ENCODE data around the gene PKN1.
"Not testable (repeated sequence)": the region's sequence is repeated elsewhere in the genome, so short reads cannot be mapped to it uniquely, and the experiment has no call there.

Gene PKN1

GRCh38 chr19:14395710-14396336 lies 37.3 kb upstream of the PKN1 start:
- H3K9me3 ChIP-seq (ENCODE audit: low read depth, low read length): no peaks in the 10 kb centered on the region
- H3K27ac ChIP-seq: no peak overlapping the region
- H3K36me3 ChIP-seq (ENCODE audit: insufficient read depth, low read length): peaks cover 4% of the 10 kb centered on the region; the same call in 1 of the 2 replicates
- DNase-seq (ENCODE audit: low read depth, low spot score): no peak
- H3K4me3 ChIP-seq: no peak overlapping the region
- TF ChIP-seq POLR2AphosphoS5 (IDR thresholded peaks at IDR 0.05; ENCODE audit: borderline replicate concordance, low read depth, low read length): no peak
- TF ChIP-seq EZH2 (IDR thresholded peaks at IDR 0.05): no peak
- TF ChIP-seq FOXP2 (optimal IDR thresholded peaks at IDR 0.05; ENCODE audit: control extremely low read depth, extremely low read length, insufficient read depth): no peak
- no peak overlapping the region for H3K9ac ChIP-seq (ENCODE audit: insufficient read length)

DNA sequence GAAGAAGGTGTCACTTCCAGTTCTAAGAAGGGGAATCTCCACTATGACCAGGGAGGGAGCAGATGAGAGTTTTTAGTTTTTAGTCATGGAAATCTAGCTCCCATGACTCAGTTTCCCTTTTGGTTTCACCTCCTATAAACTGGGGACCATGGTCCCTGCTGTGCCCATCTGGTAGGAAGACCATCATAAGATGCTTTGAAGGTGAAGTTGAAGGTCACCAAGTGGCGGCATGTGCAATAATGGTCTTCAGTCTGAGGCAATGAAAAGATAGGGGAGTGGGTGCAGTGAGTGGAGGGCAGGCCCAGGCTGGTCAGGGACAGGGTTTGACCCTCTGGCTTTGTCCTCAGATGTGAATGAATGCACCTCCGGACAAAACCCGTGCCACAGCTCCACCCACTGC lies 36.4 kb upstream of the PKN1 start:
- H3K9me3 ChIP-seq (ENCODE audit: low read depth, low read length); H3K36me3 ChIP-seq (ENCODE audit: insufficient read depth, low read length); H3K9ac ChIP-seq (ENCODE audit: insufficient read length); DNase-seq (ENCODE audit: low read depth, low spot score); H3K4me3 ChIP-seq; H3K27ac ChIP-seq: not testable (repeated sequence)

- not testable (repeated sequence) for H3K27ac ChIP-seq; DNase-seq (ENCODE audit: low read depth, low spot score); H3K9ac ChIP-seq (ENCODE audit: insufficient read length); H3K9me3 ChIP-seq (ENCODE audit: low read depth, low read length); H3K4me3 ChIP-seq; H3K36me3 ChIP-seq (ENCODE audit: insufficient read depth, low read length)
Observed at GRCh38 chr19:14397168-14397567, 35.9 kb upstream of the PKN1 start.

DNA sequence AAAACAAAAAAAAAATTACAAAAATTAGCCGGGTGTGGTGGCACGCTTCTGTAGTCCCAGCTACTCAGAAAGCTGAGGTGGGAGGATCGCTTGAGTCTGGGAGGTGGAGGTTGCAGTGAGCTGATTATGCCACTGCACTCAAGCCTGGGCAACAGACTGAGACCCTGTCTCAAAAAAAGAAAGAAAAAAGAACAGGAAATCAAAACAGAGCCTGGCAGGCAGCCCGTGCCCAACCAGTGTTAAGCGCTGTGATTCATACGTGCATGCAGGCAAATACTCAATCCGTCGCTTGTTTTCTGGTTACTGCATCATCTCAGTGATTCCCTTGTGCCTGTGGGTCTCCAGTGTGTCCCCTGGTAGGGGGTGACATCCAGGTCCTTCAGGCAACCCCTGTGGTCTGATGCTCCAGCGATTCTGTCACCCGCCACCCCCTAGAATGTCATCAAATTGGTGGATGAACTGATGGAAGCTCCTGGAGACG lies 32.1 kb upstream of the PKN1 start:
- Histone ChIP-seq H3K36me3 (ENCODE audit: insufficient read depth, low read length) (peaks cover 8% of the 10 kb centered on the region; the same call in 1 of the 2 replicates), H3K27ac (no peak overlapping the region), H3K9ac (ENCODE audit: insufficient read length) (no peak overlapping the region), H3K9me3 (ENCODE audit: low read depth, low read length) (no peaks in the 10 kb centered on the region), H3K4me3 (no peak overlapping the region)
- TF ChIP-seq FOXP2 (optimal IDR thresholded peaks at IDR 0.05; ENCODE audit: control extremely low read depth, extremely low read length, insufficient read depth) (no peak), POLR2AphosphoS5 (IDR thresholded peaks at IDR 0.05; ENCODE audit: borderline replicate concordance, low read depth, low read length) (no peak), EZH2 (IDR thresholded peaks at IDR 0.05) (no peak)
- no peak for DNase-seq (ENCODE audit: low read depth, low spot score)

GRCh38 chr19:14401468-14402195 lies 31.5 kb upstream of the PKN1 start:
- H3K36me3 ChIP-seq (ENCODE audit: insufficient read depth, low read length): peaks cover 11% of the 10 kb centered on the region
- H3K9me3 ChIP-seq (ENCODE audit: low read depth, low read length): no peaks in the 10 kb centered on the region
- no peak overlapping the region for H3K27ac ChIP-seq
- DNase-seq (ENCODE audit: low read depth, low spot score): no peak
- TF ChIP-seq FOXP2 (optimal IDR thresholded peaks at IDR 0.05; ENCODE audit: control extremely low read depth, extremely low read length, insufficient read depth) (no peak), POLR2AphosphoS5 (IDR thresholded peaks at IDR 0.05; ENCODE audit: borderline replicate concordance, low read depth, low read length) (no peak), EZH2 (IDR thresholded peaks at IDR 0.05) (no peak)
- no peak overlapping the region for H3K4me3 ChIP-seq
- no peak overlapping the region for H3K9ac ChIP-seq (ENCODE audit: insufficient read length)

GRCh38 chr19:14402332-14403144 lies 30.6 kb upstream of the PKN1 start:
- H3K4me3 ChIP-seq: no peak overlapping the region
- no peak overlapping the region for H3K27ac ChIP-seq
- no peaks in the 10 kb centered on the region for H3K9me3 ChIP-seq (ENCODE audit: low read depth, low read length)
- no peak for TF ChIP-seq FOXP2 (optimal IDR thresholded peaks at IDR 0.05; ENCODE audit: control extremely low read depth, extremely low read length, insufficient read depth)
- TF ChIP-seq POLR2AphosphoS5 (IDR thresholded peaks at IDR 0.05; ENCODE audit: borderline replicate concordance, low read depth, low read length): no peak
- no peak for TF ChIP-seq EZH2 (IDR thresholded peaks at IDR 0.05)
- H3K36me3 ChIP-seq (ENCODE audit: insufficient read depth, low read length): peaks cover 16% of the 10 kb centered on the region
- no peak overlapping the region for H3K9ac ChIP-seq (ENCODE audit: insufficient read length)
- DNase-seq (ENCODE audit: low read depth, low spot score): no peak

DNA sequence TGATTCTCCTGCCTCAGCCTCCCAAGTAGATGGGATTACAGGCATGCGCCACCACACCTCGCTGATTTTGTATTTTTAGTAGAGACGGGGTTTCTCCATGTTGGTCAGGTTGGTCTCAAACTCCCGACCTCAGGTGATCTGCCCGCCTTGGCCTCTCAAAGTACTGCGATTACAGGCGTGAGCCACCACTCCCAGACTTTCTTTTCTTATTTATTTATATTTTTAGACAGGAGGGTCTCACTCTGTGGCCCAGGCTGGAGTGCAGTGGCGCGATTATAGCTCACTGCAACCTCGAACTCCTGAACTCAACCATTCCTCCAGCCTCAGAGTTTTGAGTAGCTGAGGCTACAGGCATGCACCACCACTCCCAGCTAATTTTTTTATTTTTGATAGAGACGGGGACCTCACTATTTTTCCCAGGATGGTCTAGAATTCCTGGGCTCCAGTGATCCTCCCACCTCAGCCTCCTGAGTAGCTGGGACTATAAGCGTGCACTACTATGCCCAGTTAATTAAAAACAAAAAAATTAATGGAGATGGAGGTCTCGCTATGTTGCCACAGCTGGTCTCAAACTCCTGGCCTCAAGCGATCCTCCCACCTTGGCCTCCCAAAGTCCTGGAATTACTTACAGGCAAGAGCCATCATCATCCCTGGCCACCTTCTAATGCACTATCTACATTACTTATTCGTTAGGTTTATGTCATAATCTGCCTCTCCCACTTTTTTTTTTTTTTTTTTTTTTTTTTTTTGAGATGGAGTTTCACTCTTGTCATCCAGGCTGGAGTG lies 29.8 kb upstream of the PKN1 start:
- not testable (repeated sequence) for H3K9me3 ChIP-seq (ENCODE audit: low read depth, low read length); DNase-seq (ENCODE audit: low read depth, low spot score); H3K27ac ChIP-seq; H3K9ac ChIP-seq (ENCODE audit: insufficient read length); H3K4me3 ChIP-seq
- H3K36me3 ChIP-seq (ENCODE audit: insufficient read depth, low read length): peaks cover 24% of the 10 kb centered on the region

GRCh38 chr19:14404312-14404711 lies 28.8 kb upstream of the PKN1 start:
- TF ChIP-seq FOXP2 (optimal IDR thresholded peaks at IDR 0.05; ENCODE audit: control extremely low read depth, extremely low read length, insufficient read depth): no peak
- no peak for TF ChIP-seq POLR2AphosphoS5 (IDR thresholded peaks at IDR 0.05; ENCODE audit: borderline replicate concordance, low read depth, low read length)
- TF ChIP-seq EZH2 (IDR thresholded peaks at IDR 0.05): no peak
- Histone ChIP-seq H3K27ac (no peak overlapping the region), H3K9ac (ENCODE audit: insufficient read length) (no peak overlapping the region), H3K4me3 (no peak overlapping the region), H3K36me3 (ENCODE audit: insufficient read depth, low read length) (peaks cover 34% of the 10 kb centered on the region), H3K9me3 (ENCODE audit: low read depth, low read length) (no peaks in the 10 kb centered on the region)
- DNase-seq (ENCODE audit: low read depth, low spot score): no peak

Measured in SK-N-MC (cell line).